ENCODE results near the gene ZC3H18. TPM values are rescaled to one million over a fixed set of nuclear protein-coding genes. Genes with fewer than 3 reads are reported as not detected.
A peak's percentile ranks its signal among the peaks of the same experiment; 100 is the strongest.

Gene ZC3H18
- total RNA-seq, 1 donor from 2014 or later = 13.9 TPM

- DNase-seq (ENCODE audit: low spot score in 2 of 2) (no peak), FAIRE-seq (no peak)
These were observed 37.6 kb upstream of the ZC3H18 start for GRCh38 chr16:88532434-88533241.

GRCh38 chr16:88533381-88533917 is 36.8 kb upstream of the ZC3H18 start:
- no peak for FAIRE-seq
- DNase-seq (ENCODE audit: low spot score in 2 of 2) = peak; percentile 80 to 83

- DNase-seq (ENCODE audit: low spot score in 2 of 2) = peak; percentile 98
- FAIRE-seq = no peak
These were observed 36.1 kb upstream of the ZC3H18 start for GRCh38 chr16:88533932-88534637.

GRCh38 chr16:88534638-88535190 is 35.5 kb upstream of the ZC3H18 start:
- DNase-seq (ENCODE audit: low spot score in 2 of 2) (peak; percentile 65 to 78), FAIRE-seq (no peak)

GRCh38 chr16:88535191-88535856 is 34.9 kb upstream of the ZC3H18 start:
- no peak for FAIRE-seq
- DNase-seq (ENCODE audit: low spot score in 2 of 2) = no peak

GRCh38 chr16:88535857-88536222 is 34.4 kb upstream of the ZC3H18 start:
- DNase-seq (ENCODE audit: low spot score in 2 of 2) (no peak), FAIRE-seq (no peak)

- DNase-seq (ENCODE audit: low spot score in 2 of 2) = no peak
- no peak for FAIRE-seq
These were observed 33.7 kb upstream of the ZC3H18 start for GRCh38 chr16:88536510-88536909.

- FAIRE-seq (no peak), DNase-seq (ENCODE audit: low spot score in 2 of 2) (no peak)
These were observed 33.0 kb upstream of the ZC3H18 start for GRCh38 chr16:88536971-88537751.

GRCh38 chr16:88537859-88538258 is 32.3 kb upstream of the ZC3H18 start:
- FAIRE-seq (no peak), DNase-seq (ENCODE audit: low spot score in 2 of 2) (no peak)

- DNase-seq (ENCODE audit: low spot score in 2 of 2) (no peak), FAIRE-seq (no peak)
These were observed 31.7 kb upstream of the ZC3H18 start for GRCh38 chr16:88538366-88539060.

GRCh38 chr16:88539261-88539651 is 30.9 kb upstream of the ZC3H18 start:
- DNase-seq (ENCODE audit: low spot score in 2 of 2) (no peak), FAIRE-seq (no peak)

GRCh38 chr16:88539652-88540345 is 30.4 kb upstream of the ZC3H18 start:
- DNase-seq (ENCODE audit: low spot score in 2 of 2) (no peak), FAIRE-seq (no peak)

GRCh38 chr16:88540346-88540977 is 29.7 kb upstream of the ZC3H18 start:
- no peak for DNase-seq (ENCODE audit: low spot score in 2 of 2)
- no peak for FAIRE-seq

- no peak for FAIRE-seq
- no peak for DNase-seq (ENCODE audit: low spot score in 2 of 2)
These were observed 28.2 kb upstream of the ZC3H18 start for GRCh38 chr16:88541831-88542616.

- FAIRE-seq (no peak), DNase-seq (ENCODE audit: low spot score in 2 of 2) (no peak)
These were observed 26.9 kb upstream of the ZC3H18 start for GRCh38 chr16:88543230-88543813.

- FAIRE-seq (no peak), DNase-seq (ENCODE audit: low spot score in 2 of 2) (no peak)
These were observed 24.4 kb upstream of the ZC3H18 start for GRCh38 chr16:88545781-88546180.
